Mesendoderm (in vitro differentiated cells): ENCODE results near the gene PCGF1.
"Not testable (repeated sequence)": the region's sequence is repeated elsewhere in the genome, so short reads cannot be mapped to it uniquely, and the experiment has no call there.

ENCODE experiments used
- DNase-seq: peaks from one replicate; pipeline ENCODE4 v3.0.0; 2013
- H2AK5ac ChIP-seq: 2 replicates; pipeline ENCODE4 v1.6.1; 2013; ENCODE audit warnings: low read length, inconsistent platforms
- H2BK120ac ChIP-seq: 2 replicates; pipeline ENCODE4 v1.6.1; 2013; ENCODE audit warnings: low read depth, mild to moderate bottlenecking, low read length, moderate library complexity, mixed read lengths
- H2BK15ac ChIP-seq: replicated peaks from 2 replicates; pipeline ENCODE4 v1.6.1; 2013; ENCODE audit warnings: low read depth, mild to moderate bottlenecking, moderate library complexity
- H2BK5ac ChIP-seq: 2 replicates; pipeline ENCODE4 v1.6.1; 2013; ENCODE audit warnings: low read length, inconsistent platforms
- H3K18ac ChIP-seq: 2 replicates; pipeline ENCODE4 v1.6.1; 2013; ENCODE audit warnings: mild to moderate bottlenecking, low read length, mixed read lengths
- H3K23ac ChIP-seq: one replicate; pipeline ENCODE4 v1.6.1; 2013; ENCODE audit warnings: low read length
- H3K27ac ChIP-seq: 2 replicates; pipeline ENCODE4 v1.5.1; 2013; ENCODE audit warnings: low read depth, mild to moderate bottlenecking, inconsistent platforms, low read length, moderate library complexity
- H3K27me3 ChIP-seq: 2 replicates; pipeline ENCODE4 v1.6.1; 2013; ENCODE audit warnings: low read length, control low read depth, mild to moderate bottlenecking, inconsistent platforms; ENCODE audit not compliant: insufficient read depth, poor library complexity
- H3K36me3 ChIP-seq: 2 replicates; pipeline ENCODE4 v1.6.1; 2013; ENCODE audit warnings: low read length, inconsistent platforms; ENCODE audit not compliant: control insufficient read depth, insufficient read depth
- H3K4ac ChIP-seq: one replicate; pipeline ENCODE4 v1.6.1; 2013; ENCODE audit warnings: low read depth, mild to moderate bottlenecking, low read length, moderate library complexity
- H3K4me1 ChIP-seq: 2 replicates; pipeline ENCODE4 v1.6.1; 2013; ENCODE audit warnings: low read depth, low read length, inconsistent platforms; ENCODE audit not compliant: control insufficient read depth
- H3K4me2 ChIP-seq: 2 replicates; pipeline ENCODE4 v1.6.1; 2013; ENCODE audit warnings: low read length
- H3K4me3 ChIP-seq: 2 replicates; pipeline ENCODE4 v1.5.1; 2013; ENCODE audit warnings: mild to moderate bottlenecking, low read length
- H3K56ac ChIP-seq: one replicate; pipeline ENCODE4 v1.6.1; 2013; ENCODE audit warnings: low read length
- H3K79me1 ChIP-seq: 2 replicates; pipeline ENCODE4 v1.6.1; 2013; ENCODE audit warnings: low read length, inconsistent platforms
- H3K79me2 ChIP-seq: 2 replicates; pipeline ENCODE4 v1.6.1; 2013; ENCODE audit warnings: mild to moderate bottlenecking, low read length; ENCODE audit not compliant: control insufficient read depth, insufficient read depth
- H3K9ac ChIP-seq: 2 replicates; pipeline ENCODE4 v1.6.1; 2013; ENCODE audit warnings: low read length, inconsistent platforms
- H4K5ac ChIP-seq: one replicate; pipeline ENCODE4 v1.6.1; 2013; ENCODE audit warnings: low read length
- H4K8ac ChIP-seq: one replicate; pipeline ENCODE4 v1.6.1; 2013; ENCODE audit warnings: low read depth, mild to moderate bottlenecking, control low read depth, low read length, moderate library complexity
- WGBS: extraction: QIAGEN DNeasy Blood & Tissue Kit; methylation state at CpG from one replicate; pipeline ENCODE4 v1.1.7; 2013; ENCODE audit warnings: low lambda C conversion rate, missing lambda C conversion rate; ENCODE audit not compliant: insufficient coverage; ENCODE audit errors: extremely low coverage; 5-methylcytosine and 5-hydroxymethylcytosine counted together

Gene PCGF1

DNA sequence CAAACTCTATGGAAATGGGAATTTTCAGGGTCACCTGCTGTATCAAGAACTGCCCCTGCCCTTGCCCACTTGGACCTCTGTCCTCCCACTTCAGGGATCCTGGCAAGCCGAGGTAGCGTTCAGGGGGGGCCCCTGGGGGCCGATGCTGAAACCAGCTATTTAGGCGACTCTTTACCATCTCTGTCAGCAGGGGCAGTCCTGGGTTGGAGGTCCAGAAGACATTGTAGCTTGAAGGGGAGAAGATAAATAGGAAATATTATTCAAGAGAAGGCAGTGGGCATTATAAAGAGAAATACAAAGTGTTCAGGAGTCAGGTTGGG is 44.7 kb downstream of the PCGF1 start:
- H2AK5ac ChIP-seq: no peak overlapping the region
- no peak overlapping the region for H3K4me3 ChIP-seq
- no peak overlapping the region for H3K56ac ChIP-seq
- H3K23ac ChIP-seq: no peak overlapping the region
- no peak overlapping the region for H3K18ac ChIP-seq
- peaks cover 15% of the 10 kb centered on the region for H3K79me2 ChIP-seq
- H3K4me1 ChIP-seq: no peaks in the 10 kb centered on the region
- WGBS: no CpG with 5 or more reads among the region's 4 CpGs
- H2BK15ac ChIP-seq: no peak overlapping the region
- DNase-seq: no peak
- H3K27me3 ChIP-seq: no peaks in the 10 kb centered on the region
- H3K36me3 ChIP-seq: peaks cover 3% of the 10 kb centered on the region
- no peak overlapping the region for H2BK120ac ChIP-seq
- no peak overlapping the region for H2BK5ac ChIP-seq
- H4K5ac ChIP-seq: no peak overlapping the region
- H3K9ac ChIP-seq: no peak overlapping the region
- H3K4ac ChIP-seq: no peak overlapping the region
- H3K79me1 ChIP-seq: peaks cover 10% of the 10 kb centered on the region
- H3K4me2 ChIP-seq: no peak overlapping the region
- no peak overlapping the region for H3K27ac ChIP-seq
- no peak overlapping the region for H4K8ac ChIP-seq

DNA sequence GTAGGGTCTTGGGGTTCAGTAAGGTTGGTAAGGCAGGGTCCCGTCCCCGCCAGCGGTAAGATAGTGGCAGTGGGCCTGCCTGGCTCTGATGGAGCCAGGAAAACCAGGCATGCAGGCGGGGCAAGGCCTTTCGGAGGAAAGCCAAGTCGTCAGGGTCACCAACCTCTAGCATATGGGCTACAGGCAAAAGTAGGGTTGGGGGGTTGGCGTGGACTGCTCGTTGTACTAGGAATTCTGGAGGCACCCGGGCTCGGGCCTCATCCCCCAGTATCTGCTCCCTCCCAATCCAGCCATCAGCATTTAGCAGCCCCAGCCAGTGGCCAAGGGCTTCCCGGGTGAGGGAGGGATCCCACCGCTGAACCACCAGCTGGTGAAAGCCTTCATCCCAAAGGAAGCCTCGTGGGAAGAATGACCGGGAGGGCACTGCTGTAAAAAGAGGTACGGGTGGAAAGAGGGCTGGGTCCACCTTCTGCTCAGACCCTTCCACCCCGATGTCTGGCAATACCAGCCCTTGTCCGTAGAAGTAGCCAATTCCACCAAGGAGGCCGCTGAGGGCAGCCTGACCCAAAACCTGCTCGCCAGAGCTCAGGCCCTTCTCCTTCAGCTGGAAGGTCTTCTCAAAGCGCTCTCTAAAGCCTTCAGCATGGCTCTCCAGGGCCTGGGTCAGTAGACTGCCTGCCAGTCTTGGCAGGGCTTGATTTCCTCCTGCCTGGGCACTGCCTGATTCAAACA is 45.3 kb downstream of the PCGF1 start:
- Histone ChIP-seq H2BK15ac (no peak overlapping the region), H3K27me3 (no peaks in the 10 kb centered on the region), H3K36me3 (peaks cover 3% of the 10 kb centered on the region), H2BK120ac (no peak overlapping the region), H3K9ac (no peak overlapping the region), H2AK5ac (no peak overlapping the region), H3K79me1 (peaks cover 10% of the 10 kb centered on the region), H3K79me2 (peaks cover 15% of the 10 kb centered on the region), H3K4me2 (no peak overlapping the region), H3K27ac (no peak overlapping the region), H3K4me1 (no peaks in the 10 kb centered on the region), H3K18ac (no peak overlapping the region), H3K23ac (no peak overlapping the region), H3K4me3 (no peak overlapping the region), H3K4ac (no peak overlapping the region), H3K56ac (no peak overlapping the region), H4K8ac (no peak overlapping the region), H2BK5ac (no peak overlapping the region), H4K5ac (no peak overlapping the region)
- no peak for DNase-seq
- WGBS: no CpG with 5 or more reads among the region's 20 CpGs

DNA sequence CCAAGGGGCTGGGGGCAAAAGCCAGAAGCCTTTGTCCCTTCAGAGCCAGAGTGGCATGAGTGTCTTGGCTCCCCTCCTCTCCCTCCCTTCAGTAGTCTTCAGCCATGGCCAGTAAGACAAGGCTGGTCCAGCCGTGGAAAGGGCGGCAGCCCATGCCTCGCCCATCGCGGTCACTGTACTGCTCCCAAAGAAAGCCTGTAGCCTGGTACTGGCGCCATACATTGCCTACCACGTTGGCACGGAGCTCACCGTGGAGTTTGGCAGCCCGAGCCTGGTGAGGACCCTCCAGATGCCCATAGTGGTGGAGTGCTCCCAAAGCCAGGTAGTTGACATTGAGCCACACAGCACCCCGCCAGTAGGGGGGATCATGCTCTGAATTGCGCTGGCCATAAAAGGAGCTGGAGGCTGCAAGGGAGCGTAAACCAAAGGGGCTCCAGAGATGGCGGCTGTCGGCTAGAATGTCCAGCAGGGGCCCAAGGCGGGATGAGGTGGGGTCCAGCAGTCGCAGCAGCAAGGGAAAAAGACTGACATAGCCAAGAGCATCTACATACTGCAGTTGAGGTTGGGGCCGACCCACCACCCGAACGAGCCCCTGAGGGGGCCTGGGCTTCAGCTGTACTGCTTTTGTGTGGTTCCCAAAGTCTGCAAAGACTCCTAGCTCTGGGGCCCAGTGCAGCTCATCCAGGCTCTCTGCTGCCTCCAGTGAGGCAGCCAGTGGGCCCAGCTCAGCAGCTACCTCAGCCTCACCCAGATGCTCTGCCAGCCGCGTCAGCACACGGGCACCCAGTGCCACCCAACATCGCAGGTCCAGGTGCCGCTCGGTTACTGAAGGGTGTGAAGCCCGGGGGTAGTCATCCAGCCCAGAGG is 46.1 kb downstream of the PCGF1 start:
- Histone ChIP-seq H4K8ac (no peak overlapping the region), H2BK5ac (no peak overlapping the region), H3K36me3 (peaks cover 3% of the 10 kb centered on the region), H3K4me3 (no peak overlapping the region), H2AK5ac (no peak overlapping the region), H3K79me2 (peaks cover 15% of the 10 kb centered on the region), H3K18ac (no peak overlapping the region), H3K56ac (no peak overlapping the region), H4K5ac (no peak overlapping the region), H3K4ac (no peak overlapping the region), H3K79me1 (peaks cover 10% of the 10 kb centered on the region), H3K27me3 (no peaks in the 10 kb centered on the region), H3K9ac (no peak overlapping the region), H2BK15ac (no peak overlapping the region), H3K27ac (no peak overlapping the region), H3K4me2 (no peak overlapping the region), H2BK120ac (no peak overlapping the region), H3K23ac (no peak overlapping the region), H3K4me1 (peaks cover 4% of the 10 kb centered on the region)
- DNase-seq: peak; percentile 70
- no CpG with 5 or more reads among the region's 27 CpGs for WGBS

DNA sequence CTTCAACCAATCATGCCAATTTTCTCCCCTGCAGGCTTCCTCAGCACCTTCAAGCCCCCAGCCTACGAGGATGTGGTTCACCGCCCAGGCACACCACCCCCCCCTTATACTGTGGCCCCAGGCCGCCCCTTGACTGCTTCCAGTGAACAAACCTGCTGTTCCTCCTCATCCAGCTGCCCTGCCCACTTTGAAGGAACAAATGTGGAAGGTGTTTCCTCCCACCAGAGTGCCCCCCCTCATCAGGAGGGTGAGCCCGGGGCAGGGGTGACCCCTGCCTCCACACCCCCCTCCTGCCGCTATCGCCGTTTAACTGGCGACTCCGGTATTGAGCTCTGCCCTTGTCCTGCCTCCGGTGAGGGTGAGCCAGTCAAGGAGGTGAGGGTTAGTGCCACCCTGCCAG is 47.3 kb downstream of the PCGF1 start:
- H2BK120ac ChIP-seq, H3K4ac ChIP-seq: not testable (repeated sequence)

GRCh38 chr2:74459503-74460118 is 47.9 kb downstream of the PCGF1 start:
- Histone ChIP-seq H3K4me2 (peak overlapping the region; percentile 4), H3K9ac (peak overlapping the region; percentile 100), H3K79me1 (peaks cover 13% of the 10 kb centered on the region), H3K56ac (peak overlapping the region; percentile 100), H3K79me2 (peaks cover 13% of the 10 kb centered on the region)
- H3K4me3 ChIP-seq, H2BK120ac ChIP-seq, H3K18ac ChIP-seq, H2AK5ac ChIP-seq, H3K4ac ChIP-seq, H2BK5ac ChIP-seq, H3K27ac ChIP-seq, H3K36me3 ChIP-seq, DNase-seq, H3K27me3 ChIP-seq, H2BK15ac ChIP-seq, H4K5ac ChIP-seq, H3K4me1 ChIP-seq, H3K23ac ChIP-seq, H4K8ac ChIP-seq: not testable (repeated sequence)
- no CpG with 5 or more reads among the region's 13 CpGs for WGBS

More for the DNA sequence above, 47.3 kb downstream of the PCGF1 start:
- H2BK15ac ChIP-seq, H2BK5ac ChIP-seq, H2AK5ac ChIP-seq, H3K56ac ChIP-seq, H3K27me3 ChIP-seq, H3K9ac ChIP-seq, H3K36me3 ChIP-seq, H3K23ac ChIP-seq, H4K8ac ChIP-seq, DNase-seq, H3K4me1 ChIP-seq, H3K27ac ChIP-seq, H3K4me2 ChIP-seq, H3K18ac ChIP-seq, H4K5ac ChIP-seq, H3K4me3 ChIP-seq: not testable (repeated sequence)
- Histone ChIP-seq H3K79me1 (peaks cover 13% of the 10 kb centered on the region), H3K79me2 (peaks cover 17% of the 10 kb centered on the region)
- no CpG with 5 or more reads among the region's 10 CpGs for whole genome bisulfite sequencing
